ENCODE measurements around the gene RND2.
"Not testable (repeated sequence)": the region's sequence is repeated elsewhere in the genome, so short reads cannot be mapped to it uniquely, and the experiment has no call there.

RND2 gene

GRCh38 chr17:43027091-43028032 lies 2.3 kb downstream of the RND2 start:
- DNase-seq = no peak

- DNase-seq = no peak
These were observed 3.3 kb downstream of the RND2 start for GRCh38 chr17:43028221-43028861.

GRCh38 chr17:43030137-43030767 lies 5.2 kb downstream of the RND2 start:
- DNase-seq = no peak

GRCh38 chr17:43031666-43032065 lies 6.6 kb downstream of the RND2 start:
- no peak for DNase-seq

GRCh38 chr17:43033948-43034881 lies 9.2 kb downstream of the RND2 start:
- no peak for DNase-seq

- DNase-seq = no peak
These were observed 9.9 kb downstream of the RND2 start for GRCh38 chr17:43034894-43035293.

- no peak for DNase-seq
These were observed 14.6 kb downstream of the RND2 start for GRCh38 chr17:43039646-43040045.

GRCh38 chr17:43040655-43041054 lies 15.6 kb downstream of the RND2 start:
- no peak for DNase-seq

- DNase-seq = no peak
These were observed 17.1 kb downstream of the RND2 start for GRCh38 chr17:43042025-43042628.

- no peak for DNase-seq
These were observed 18.3 kb downstream of the RND2 start for GRCh38 chr17:43043307-43043706.

- DNase-seq = no peak
These were observed 19.0 kb downstream of the RND2 start for GRCh38 chr17:43044024-43044423.

- DNase-seq = no peak
These were observed 26.9 kb downstream of the RND2 start for GRCh38 chr17:43051969-43052368.

GRCh38 chr17:43053008-43053407 lies 28.0 kb downstream of the RND2 start:
- DNase-seq = not testable (repeated sequence)

- DNase-seq = no peak
These were observed 31.0 kb downstream of the RND2 start for GRCh38 chr17:43056051-43056450.

- no peak for DNase-seq
These were observed 38.1 kb downstream of the RND2 start for GRCh38 chr17:43062984-43063638.

GRCh38 chr17:43068570-43069367 lies 43.7 kb downstream of the RND2 start:
- no peak for DNase-seq

- no peak for DNase-seq
These were observed 44.4 kb downstream of the RND2 start for GRCh38 chr17:43069368-43069898.

- no peak for DNase-seq
These were observed 45.2 kb downstream of the RND2 start for GRCh38 chr17:43070257-43070656.

GRCh38 chr17:43070872-43071271 lies 45.8 kb downstream of the RND2 start:
- DNase-seq = no peak

GRCh38 chr17:43074869-43075268 lies 49.8 kb downstream of the RND2 start:
- no peak for DNase-seq
